Esophagus muscularis mucosa (tissue), 4 donors: ENCODE measurements around the gene C1orf94. TPM values are rescaled to one million over a fixed set of nuclear protein-coding genes. Genes with fewer than 3 reads are reported as not detected.
A peak's percentile ranks its signal among the peaks of the same experiment; 100 is the strongest.
"Not testable (repeated sequence)": the region's sequence is repeated elsewhere in the genome, so short reads cannot be mapped to it uniquely, and the experiment has no call there.

Experiments
- DNase-seq: peaks from one replicate; pipeline ENCODE4 v3.0.0-alpha.2; 2017; ENCODE audit errors: extremely low spot score
- H3K27ac ChIP-seq, 4 donors: fragments of 200-600 bp; sonication (generic); replicated peaks in 1 of 4; 1 replicate in 3 of 4; 2 replicates in 1 of 4; pipeline ENCODE4 v1.5.1; 2016 to 2019; ENCODE audit warnings: mild to moderate bottlenecking in 1 of 4
- H3K27me3 ChIP-seq, 4 donors: fragments of 200-600 bp; sonication (generic); one replicate each; pipeline versions ENCODE4 v1.5.1 to v1.6.0; 2016 to 2019
- H3K36me3 ChIP-seq, 4 donors: fragments of 200-600 bp; sonication (generic); one replicate each; pipeline ENCODE4 v1.5.1; 2016 to 2019
- H3K4me1 ChIP-seq, 4 donors: fragments of 200-600 bp; sonication (generic); one replicate each; pipeline ENCODE4 v1.5.1; 2016 to 2019
- H3K4me3 ChIP-seq, 4 donors: fragments of 200-600 bp; sonication (generic); 1 replicate in 2 of 4; 2 replicates in 2 of 4; pipeline ENCODE4 v1.5.1; 2016 to 2019; ENCODE audit warnings: mild to moderate bottlenecking in 4 of 4, moderate library complexity in 1 of 4
- H3K9me3 ChIP-seq, 4 donors: fragments of 200-600 bp; sonication (generic); 1 replicate in 3 of 4; 2 replicates in 1 of 4; pipeline ENCODE4 v1.5.1; 2016 to 2019
- EP300 ChIP-seq: sonication (generic); formaldehyde crosslinking; IDR thresholded peaks from one replicate; pipeline ENCODE4 v1.6.1; 2017; ENCODE audit warnings: antibody characterized with exemption
- POLR2A ChIP-seq: fragments of 450-650 bp; IDR thresholded peaks from one replicate; pipeline ENCODE4 v1.6.1; 2017; ENCODE audit warnings: antibody characterized with exemption, moderate library complexity, mild to moderate bottlenecking, low read depth
- POLR2AphosphoS5 ChIP-seq, 2 donors: sonication (generic); formaldehyde crosslinking; IDR thresholded peaks; one replicate each; pipeline ENCODE4 v1.6.1; 2017; ENCODE audit warnings: antibody characterized with exemption in 2 of 2
- WGBS: methylation state at CpG from one replicate; pipeline ENCODE4 v1.1.5; 2018; 5-methylcytosine and 5-hydroxymethylcytosine counted together
- intact Hi-C: fragments of 100-400 bp; cut with DNase I; formaldehyde crosslinking; loops from one replicate; pipeline ENCODE4 v1.15.1; 2023
- total RNA-seq, 4 donors: library from RNA; depleted of rRNA; stranded (reverse); fragments of >200 nt; gene quantifications; one replicate each; pipeline versions ENCODE4 v1.1.0 to v1.2.1, GENCODE V29; 2016
- TF ChIP-seq, protein P1 (sequence below), 3 experiments: fragments of 200-600 bp in 2 of 3; fragments of 450-650 bp in 1 of 3; sonication (generic) in 2 of 3; IDR thresholded peaks; one replicate each; pipeline ENCODE4 v1.5.1; 2017 to 2019; ENCODE audit warnings: antibody characterized with exemption in 3 of 3, mild to moderate bottlenecking in 2 of 3, moderate library complexity in 1 of 3

The C1orf94 gene
- total RNA-seq, 4 donors from 2014 or later, result 0.13 TPM; not detected in 3

DNA sequence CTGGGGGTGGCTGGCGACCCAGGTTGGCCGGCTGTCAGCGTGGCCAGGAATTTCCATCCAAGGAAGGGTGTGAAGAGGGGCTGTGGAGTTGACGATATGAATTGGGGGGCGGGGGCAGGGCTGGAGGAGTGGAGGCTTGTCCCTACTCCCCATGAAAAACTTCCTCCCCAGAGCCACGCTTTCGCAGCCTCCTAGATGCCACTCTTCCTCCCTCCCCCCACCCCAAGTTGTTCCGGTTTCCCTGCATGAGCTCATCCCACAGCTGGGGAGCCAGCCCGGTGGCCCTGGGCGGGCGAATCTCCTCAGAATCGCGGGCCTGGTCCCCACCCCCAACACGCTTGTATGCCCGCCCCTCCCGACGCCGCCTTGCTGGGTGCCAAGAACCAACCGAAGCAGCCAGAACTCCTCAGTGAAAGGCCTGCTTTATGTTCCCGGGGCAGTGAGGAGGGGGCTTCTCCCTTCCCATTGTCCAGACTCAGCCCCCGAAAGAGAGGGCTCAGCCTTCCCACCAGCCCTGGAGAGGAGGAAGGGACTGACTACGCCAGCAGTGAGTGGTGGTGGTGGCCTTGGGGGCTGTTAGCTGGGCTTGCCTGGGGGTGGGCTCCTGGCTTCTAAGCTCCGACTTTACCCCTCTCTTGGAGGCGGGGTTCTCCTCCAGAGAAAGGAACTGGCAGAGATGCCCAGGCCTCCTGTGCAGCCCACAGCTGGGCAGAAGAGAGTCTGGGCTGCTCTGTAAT, 9.9 kb upstream of the C1orf94 start:
- TF ChIP-seq POLR2AphosphoS5 (IDR thresholded peaks at IDR 0.05), result no peak
- TF ChIP-seq POLR2A, result no peak
- no peak for TF ChIP-seq EP300
- TF ChIP-seq, protein P1, sequence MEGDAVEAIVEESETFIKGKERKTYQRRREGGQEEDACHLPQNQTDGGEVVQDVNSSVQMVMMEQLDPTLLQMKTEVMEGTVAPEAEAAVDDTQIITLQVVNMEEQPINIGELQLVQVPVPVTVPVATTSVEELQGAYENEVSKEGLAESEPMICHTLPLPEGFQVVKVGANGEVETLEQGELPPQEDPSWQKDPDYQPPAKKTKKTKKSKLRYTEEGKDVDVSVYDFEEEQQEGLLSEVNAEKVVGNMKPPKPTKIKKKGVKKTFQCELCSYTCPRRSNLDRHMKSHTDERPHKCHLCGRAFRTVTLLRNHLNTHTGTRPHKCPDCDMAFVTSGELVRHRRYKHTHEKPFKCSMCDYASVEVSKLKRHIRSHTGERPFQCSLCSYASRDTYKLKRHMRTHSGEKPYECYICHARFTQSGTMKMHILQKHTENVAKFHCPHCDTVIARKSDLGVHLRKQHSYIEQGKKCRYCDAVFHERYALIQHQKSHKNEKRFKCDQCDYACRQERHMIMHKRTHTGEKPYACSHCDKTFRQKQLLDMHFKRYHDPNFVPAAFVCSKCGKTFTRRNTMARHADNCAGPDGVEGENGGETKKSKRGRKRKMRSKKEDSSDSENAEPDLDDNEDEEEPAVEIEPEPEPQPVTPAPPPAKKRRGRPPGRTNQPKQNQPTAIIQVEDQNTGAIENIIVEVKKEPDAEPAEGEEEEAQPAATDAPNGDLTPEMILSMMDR (IDR thresholded peaks at IDR 0.05), result no peak
- WGBS, result 7% methylated on average over 24 of the region's 24 CpGs
- Histone ChIP-seq H3K36me3 (no peaks in the 10 kb centered on the region), H3K4me1 (peaks cover 27 to 49% (median 45%) of the 10 kb centered on the region in 4 donors), H3K27me3 (peaks cover 0 to 98% (median 42%) of the 10 kb centered on the region in 4 donors), H3K9me3 (no peaks in the 10 kb centered on the region), H3K4me3 (peak overlapping the region; percentile 9 to 50 (median 27)), H3K27ac (no peak overlapping the region)
- DNase-seq, result no peak
- intact Hi-C loops, result loop anchor here (10.0 kb wide), 1 partner anchor 532 kb away; no protein-coding TSS in a partner anchor

DNA sequence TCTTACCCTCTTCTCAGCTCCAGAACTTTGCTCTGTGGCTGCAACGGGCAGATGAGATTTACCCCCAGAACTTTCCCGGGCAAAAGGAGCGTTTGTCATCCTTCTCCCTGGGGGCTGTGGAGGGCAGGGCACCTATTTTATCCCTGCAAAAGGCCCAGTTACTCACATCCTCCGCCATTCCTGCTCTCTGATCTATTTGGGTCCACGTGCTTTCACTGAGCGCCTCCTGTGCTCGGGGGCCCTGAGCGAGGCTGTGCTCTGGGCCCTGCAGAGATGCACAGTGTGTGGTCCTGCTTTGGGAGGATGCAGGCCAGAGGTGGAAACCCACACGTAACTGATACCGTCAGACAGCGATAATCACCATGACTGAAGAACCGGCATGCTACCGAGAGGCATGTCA, 9.3 kb upstream of the C1orf94 start:
- Histone ChIP-seq H3K27ac (no peak overlapping the region), H3K4me3 (no peak overlapping the region), H3K27me3 (peaks cover 0 to 97% (median 41%) of the 10 kb centered on the region in 4 donors), H3K36me3 (no peaks in the 10 kb centered on the region), H3K4me1 (peaks cover 27 to 49% (median 45%) of the 10 kb centered on the region in 4 donors), H3K9me3 (no peaks in the 10 kb centered on the region)
- no peak for DNase-seq
- 48% methylated on average over 11 of the region's 13 CpGs for WGBS
- intact Hi-C loops, result loop anchor here (10.0 kb wide), 1 partner anchor 533 kb away; no protein-coding TSS in a partner anchor
- no peak for TF ChIP-seq POLR2A
- TF ChIP-seq POLR2AphosphoS5 (IDR thresholded peaks at IDR 0.05), result no peak
- no peak for TF ChIP-seq EP300
- TF ChIP-seq, protein P1 (IDR thresholded peaks at IDR 0.05), result no peak

DNA sequence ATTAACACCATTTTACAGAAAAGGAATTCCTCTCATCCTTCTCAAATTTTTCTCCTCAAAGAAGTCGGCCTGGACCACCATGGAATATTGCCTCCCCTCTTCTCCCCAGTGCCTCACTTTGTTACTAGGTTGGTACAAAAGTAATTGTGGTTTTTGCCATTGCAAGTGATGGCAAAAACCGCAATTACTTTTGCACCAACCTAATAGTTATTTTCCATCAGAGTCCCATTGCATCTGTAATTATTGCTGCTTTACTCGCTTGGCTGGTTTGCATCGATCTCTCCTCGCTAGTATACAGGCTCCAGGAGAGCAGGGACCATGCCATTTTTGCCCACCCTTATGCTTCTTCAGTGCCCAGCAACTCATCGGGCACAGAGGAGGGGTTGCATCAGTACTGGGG, 963 bp upstream of the C1orf94 start:
- intact Hi-C loops, result no loop called here
- H3K4me1 ChIP-seq, result peaks cover 0 to 10% (median 6%) of the 10 kb centered on the region in 4 donors
- no peak for DNase-seq
- 88% methylated on average over 6 of the region's 6 CpGs for WGBS
- H3K27ac ChIP-seq, result no peak overlapping the region
- TF ChIP-seq POLR2AphosphoS5 (IDR thresholded peaks at IDR 0.05) (no peak), POLR2A (no peak), EP300 (no peak)
- TF ChIP-seq, protein P1 (IDR thresholded peaks at IDR 0.05), result no peak
- peaks cover 0 to 80% (median 15%) of the 10 kb centered on the region in 4 donors for H3K27me3 ChIP-seq
- H3K36me3 ChIP-seq, result no peaks in the 10 kb centered on the region
- H3K9me3 ChIP-seq, result no peaks in the 10 kb centered on the region
- no peak overlapping the region for H3K4me3 ChIP-seq

DNA sequence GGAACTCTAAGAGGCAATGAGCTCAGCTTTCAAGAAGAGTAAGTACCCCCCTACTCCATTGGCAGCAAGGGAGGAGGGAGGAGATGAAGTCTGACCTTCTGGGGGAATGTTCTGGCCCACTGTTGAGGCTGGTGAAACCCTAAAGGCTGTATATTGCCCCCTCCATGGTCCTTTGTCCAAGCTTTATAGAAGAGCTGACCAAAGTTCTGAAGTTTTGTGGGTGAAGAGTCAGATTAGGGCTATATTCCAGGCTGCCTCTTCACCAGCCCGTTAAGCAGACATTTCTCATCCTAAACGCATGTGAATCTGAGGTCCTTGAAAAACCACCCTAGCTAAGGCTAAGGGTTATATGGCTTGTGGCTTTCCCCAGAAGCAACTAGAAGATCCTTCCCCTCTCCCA, 1.4 kb downstream of the C1orf94 start:
- Histone ChIP-seq H3K4me1 (peaks cover 0 to 10% (median 6%) of the 10 kb centered on the region in 4 donors), H3K36me3 (no peaks in the 10 kb centered on the region), H3K27me3 (peaks cover 0 to 68% (median 15%) of the 10 kb centered on the region in 4 donors), H3K4me3 (no peak overlapping the region), H3K9me3 (no peaks in the 10 kb centered on the region), H3K27ac (no peak overlapping the region)
- no peak for TF ChIP-seq EP300
- TF ChIP-seq, protein P1 (IDR thresholded peaks at IDR 0.05), result no peak
- no peak for TF ChIP-seq POLR2AphosphoS5 (IDR thresholded peaks at IDR 0.05)
- no peak for TF ChIP-seq POLR2A
- WGBS, result no CpG with 5 or more reads among the region's 2 CpGs
- DNase-seq, result no peak
- intact Hi-C loops, result no loop called here

DNA sequence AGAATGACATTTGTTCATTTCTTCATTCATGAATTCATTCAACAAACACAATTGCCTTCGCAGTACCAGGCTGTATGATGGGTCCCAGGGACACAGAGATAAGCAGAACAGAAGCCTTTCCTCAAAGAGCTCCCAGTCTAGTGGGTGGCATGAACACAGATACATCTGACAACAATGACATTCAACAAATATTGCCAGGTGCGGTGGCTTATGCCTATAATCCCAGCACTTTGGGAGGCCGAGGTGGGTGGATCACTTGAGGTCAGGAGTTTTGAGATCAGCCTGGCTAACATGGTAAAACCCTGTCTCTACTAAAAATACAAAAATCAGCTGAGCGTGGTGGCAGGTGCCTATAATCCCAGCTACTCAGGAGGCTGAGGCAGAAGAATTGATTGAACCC, 6.7 kb downstream of the C1orf94 start:
- H3K4me3 ChIP-seq, intact Hi-C loops, DNase-seq, H3K9me3 ChIP-seq, H3K36me3 ChIP-seq, H3K27ac ChIP-seq, H3K4me1 ChIP-seq: not testable (repeated sequence)
- 80% methylated on average over 4 of the region's 4 CpGs for WGBS
- peaks cover 0 to 46% (median 4%) of the 10 kb centered on the region in 4 donors for H3K27me3 ChIP-seq
